HG02943 (cell line): ENCODE results near the gene CDH16.

Experiments
- ATAC-seq: cut with Tn5 transposase; IDR thresholded peaks from one replicate; pipeline ENCODE4 v1.9.1; 2021; ENCODE audit warnings: mild to moderate bottlenecking, low read depth, moderate library complexity; ENCODE audit not compliant: unreplicated experiment

Gene CDH16

DNA sequence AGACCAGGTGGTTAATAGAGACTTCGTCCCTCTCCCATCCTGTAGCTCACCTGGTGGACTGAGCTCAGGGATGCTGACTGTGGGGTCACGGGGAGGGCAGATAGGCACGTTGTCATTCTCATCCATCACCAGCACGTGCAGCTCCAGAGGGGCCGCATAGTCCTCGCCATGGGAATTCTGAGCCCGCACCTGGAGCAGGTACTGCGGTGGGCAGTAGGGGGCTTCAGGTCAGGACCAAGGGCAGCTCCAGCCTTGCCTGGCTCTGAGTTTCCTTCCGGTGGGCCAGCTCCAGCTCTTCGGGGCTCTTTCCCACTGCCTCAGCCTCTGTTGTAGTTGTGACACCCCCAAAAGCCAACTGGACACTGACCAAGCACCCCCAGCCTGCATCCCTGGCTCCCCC lies 5.6 kb downstream of the CDH16 start:
- no peak for ATAC-seq

DNA sequence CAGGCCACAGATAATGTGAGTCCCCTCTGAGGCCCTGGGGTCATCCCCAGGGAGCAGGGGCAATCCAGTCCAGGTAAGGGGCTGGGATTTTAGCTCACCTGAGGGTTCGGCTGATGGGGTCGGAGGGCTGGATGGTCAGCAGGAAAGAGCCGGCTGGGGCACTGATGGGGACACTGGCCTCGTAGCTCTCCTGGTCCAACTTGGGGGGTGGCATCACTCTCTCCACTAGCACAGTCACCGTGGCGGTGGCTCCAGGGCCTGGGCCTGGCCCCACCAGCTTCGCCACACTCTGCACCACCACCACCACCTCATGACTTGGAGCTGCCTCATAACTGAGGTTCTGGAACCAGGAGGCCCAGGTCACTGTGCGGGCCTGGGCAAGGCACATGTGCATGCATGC lies 6.9 kb downstream of the CDH16 start:
- ATAC-seq, result no peak

DNA sequence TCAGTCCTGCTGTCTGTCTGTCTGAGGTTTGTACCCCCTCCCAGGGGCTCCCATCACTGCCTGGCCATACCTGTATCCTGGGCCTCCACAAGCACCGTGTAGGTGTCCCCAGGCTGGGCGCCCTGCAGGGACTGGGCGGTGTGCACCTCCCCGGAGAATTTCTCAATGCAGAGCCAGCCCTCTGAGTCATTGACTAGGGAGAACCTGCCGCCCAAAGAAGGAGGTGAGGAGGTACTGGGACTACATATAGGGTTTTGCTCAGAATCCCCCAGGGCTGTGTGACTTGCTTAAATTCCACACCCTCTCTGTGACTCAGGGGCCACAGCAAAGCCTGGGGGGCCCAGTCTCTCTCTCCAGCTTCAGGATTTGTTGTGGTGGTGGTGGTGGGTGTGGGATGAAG lies 7.6 kb downstream of the CDH16 start:
- no peak for ATAC-seq

DNA sequence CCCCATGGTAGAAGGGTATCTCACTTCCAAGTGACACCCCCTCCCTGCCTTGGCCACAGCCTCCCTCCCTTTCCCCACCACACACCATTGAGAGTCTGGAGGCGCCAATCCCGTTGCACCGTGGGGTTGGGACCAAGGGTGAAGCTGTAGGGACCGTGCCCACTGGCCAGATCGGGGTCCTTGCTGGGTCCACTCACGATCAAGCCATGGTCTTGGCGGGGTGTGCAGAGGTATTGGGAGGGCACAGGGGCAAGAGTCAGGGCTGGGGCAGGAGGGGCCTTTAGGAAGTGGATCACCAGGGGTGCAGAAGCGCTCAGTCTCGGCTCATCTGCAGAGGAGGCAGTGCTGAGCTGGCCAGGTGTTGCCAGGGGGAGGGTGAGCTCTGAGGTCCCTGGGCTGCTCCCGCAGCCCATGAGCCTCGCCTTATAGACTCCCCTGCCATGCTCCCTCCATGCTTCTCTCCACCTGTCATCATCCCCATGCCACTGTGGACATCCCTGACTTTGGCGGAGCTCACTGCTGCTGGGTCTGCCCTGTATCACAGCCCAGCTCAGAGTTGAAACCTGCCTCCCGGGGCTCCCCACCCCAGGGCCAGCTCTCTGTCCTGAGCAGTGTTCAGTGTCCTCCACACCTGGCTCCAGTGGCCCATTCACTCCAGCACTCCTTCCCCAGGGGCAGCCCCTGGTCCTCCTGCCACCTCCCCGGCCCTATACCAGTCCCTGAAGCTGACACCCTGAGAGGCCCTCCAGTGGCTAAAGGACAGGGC lies 8.3 kb downstream of the CDH16 start:
- no peak for ATAC-seq

DNA sequence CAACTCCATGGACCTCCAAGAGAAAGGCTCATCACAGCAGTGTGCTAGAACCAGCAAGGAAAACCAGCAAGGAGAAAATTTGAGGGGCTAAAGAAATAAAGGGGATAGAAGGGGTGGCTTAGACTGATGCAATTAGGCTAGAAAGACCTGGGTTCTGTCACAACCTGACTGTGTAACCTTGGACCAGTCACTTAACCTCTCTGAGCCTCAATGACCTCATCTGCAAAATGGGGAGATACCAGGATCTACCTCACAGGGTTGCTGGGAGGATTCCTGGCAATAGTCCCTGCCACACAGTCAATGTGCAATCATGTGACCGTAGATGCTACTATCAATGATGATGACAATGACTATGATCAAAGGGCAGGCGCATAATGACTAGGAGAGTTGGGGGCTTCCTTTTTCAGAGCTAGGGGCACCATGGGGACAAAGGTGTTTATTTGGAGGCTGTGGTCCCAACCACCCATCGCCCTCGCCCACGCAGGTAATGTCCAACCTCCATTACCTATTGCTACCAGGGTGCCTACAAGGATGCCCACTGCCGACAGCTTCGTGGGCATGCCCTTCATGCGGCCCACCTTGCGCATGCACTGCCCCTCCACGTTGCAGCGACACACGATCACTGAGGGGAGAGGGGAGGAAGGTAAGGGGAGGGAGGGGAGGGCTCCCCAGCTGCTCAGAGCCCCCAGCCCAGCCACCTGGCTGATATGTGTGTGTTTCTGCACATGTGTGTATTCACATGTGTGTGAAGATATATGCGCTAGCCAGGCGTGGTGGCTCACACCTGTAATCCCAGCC lies 9.7 kb downstream of the CDH16 start:
- ATAC-seq, result no peak

DNA sequence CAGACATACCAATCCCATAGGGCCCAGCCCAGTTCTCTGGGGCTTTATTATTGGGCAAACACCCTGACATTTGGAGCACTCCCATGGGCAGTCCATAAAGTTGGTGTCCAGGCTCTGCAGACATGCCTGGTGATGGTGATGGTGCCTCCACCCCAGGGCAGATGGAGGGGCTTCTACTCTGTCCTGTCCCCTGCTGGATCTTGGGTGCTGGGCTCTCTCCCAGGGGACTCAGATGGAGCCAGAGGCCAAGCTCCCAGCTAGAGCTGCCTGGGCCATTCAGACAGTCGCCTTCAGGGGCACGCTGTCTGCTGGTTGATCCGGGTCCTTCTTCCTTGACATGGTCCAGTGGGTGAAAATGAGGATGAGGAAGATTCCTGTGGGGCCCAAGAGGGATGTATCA lies 10.6 kb downstream of the CDH16 start:
- no peak for ATAC-seq

DNA sequence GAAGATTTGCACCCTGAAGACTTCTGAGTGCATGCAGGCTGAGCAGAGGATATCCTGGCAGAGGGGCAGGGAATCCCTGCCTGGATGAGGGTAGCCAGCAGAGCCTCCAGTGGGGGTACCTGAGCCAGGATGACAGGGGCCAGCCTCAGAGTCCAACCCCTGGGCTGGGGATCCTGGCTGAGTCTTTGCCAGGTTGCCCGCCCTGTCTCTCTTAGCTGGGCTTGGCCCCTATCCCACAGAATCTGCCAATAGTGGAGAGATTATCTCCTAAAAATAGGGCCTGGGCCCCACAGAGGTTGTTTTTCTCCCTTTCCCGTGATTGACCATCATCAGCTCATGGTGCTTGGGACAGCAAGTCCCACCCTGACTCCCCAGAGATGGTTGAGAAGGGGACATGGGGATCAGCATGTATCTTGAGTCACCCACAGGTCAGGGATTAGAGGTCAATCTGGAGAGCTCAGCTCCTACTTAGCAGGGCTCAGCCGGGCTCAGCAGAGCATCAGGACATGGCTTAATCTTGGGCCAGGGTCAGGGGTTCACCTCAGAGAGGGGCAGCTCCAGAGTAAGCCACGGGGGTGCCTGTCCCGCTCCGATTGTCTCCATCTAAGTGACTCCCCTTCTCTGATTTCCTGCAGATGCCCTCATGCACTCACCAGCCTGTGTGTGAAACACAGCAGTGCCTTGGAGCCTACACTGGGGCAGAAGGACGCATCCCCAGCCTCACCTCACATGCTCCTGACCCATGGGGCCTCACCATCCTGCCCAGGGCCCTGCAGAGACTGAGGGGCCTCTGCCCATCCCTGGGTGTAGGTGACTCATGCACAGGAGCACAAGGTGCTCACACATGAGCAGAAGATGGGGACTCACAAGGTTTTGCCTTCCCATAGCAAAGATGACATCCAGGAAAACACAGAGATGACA lies 11.5 kb downstream of the CDH16 start:
- ATAC-seq, result no peak

DNA sequence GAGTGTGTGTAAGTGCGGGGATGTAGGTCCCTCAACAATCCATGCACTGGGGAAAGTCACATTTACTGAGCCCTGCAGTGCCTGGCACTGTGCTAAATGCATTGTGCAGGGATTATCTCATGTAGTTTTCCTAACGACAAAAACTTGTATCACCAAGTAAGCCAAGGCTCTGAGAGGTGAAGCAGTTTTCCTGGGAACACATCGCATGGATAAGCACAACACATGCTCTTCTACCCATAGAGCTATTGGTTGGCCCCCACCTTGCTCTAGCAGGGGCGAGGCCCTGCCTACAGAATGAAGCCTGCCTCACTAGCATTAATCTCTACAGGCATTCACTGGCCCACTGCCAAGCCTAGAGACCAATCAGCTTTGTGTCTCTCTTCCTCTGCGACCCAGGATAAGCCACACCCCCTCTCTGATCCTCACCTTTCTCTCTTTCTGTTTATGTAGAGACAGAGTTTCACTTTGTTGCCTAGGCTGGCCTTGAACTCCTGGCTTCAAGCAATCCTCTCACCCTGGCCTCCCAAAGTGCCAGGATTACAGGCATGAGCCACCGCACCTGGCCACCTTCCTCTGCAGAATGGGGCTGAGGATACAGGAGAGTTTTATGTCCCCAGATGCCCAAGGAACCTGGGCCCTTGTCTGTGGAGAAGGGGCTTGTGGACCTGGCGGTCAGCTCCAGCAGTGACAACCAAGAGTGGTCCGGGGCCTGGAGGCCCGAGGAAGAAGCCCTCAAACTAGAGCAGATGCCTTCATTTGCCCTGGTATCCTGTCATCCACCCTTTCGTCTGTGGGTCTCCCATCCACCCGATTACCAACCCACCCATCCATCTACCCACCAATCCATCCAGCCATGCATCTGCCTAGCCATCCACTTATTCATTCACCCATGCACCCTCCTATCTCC lies 12.8 kb downstream of the CDH16 start:
- no peak for ATAC-seq

DNA sequence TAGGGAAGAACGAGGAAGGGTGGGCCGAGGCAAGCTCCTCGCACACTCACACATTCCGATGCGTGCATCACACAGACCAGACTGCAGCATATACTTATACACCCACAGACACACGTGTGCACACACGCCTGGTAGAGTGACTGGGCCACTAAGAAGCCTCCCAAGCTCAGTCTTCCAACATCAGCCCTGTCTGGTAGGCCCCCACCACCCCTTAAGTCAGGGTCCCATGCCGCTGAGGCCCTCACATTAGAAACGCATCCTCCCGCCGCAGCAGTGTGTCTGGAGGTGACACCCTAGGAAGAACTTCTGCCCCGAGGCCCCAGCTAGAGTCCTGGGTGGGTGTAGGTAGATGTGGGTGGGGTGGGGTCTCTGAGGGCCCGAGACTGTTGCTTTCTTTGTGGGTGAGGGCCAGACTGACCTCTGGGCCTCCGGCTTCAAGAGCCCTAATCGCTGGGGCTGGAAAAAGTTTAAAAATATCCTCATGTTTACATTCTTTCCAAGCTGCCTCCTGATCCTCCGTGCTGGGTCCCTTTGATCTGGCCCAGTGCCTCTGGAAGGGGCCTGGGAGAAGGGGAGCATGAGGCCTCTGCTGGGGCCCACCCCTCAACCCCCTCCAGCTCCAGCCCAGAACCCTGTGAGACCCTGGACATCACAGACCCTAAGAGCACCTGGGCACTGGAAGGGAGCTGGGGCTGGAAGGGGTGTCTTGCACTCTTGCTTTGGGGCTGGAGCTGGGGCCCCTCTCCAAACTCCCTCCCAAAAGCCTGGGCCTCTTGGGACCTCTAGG lies 13.6 kb downstream of the CDH16 start:
- no peak for ATAC-seq

DNA sequence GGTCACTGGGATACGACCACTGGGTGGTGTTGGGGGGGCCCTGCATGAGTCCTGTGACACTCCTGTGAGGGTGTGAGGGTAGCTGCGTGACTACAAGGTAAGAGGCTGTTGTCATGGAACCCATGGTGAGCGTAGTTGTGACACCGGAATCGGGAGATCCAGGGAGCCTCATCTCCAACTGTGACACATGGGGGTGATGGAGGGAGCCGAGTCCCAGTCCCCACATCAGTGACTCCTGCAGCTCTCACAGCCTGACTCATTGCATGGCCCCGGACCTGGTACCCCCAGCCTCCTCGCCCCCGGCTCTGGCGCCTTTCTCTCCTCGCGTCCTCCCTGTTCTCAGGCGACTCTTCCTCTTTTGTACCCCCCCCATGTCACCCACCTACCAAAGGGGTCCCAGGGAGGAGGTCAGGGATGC lies 14.2 kb downstream of the CDH16 start:
- no peak for ATAC-seq

DNA sequence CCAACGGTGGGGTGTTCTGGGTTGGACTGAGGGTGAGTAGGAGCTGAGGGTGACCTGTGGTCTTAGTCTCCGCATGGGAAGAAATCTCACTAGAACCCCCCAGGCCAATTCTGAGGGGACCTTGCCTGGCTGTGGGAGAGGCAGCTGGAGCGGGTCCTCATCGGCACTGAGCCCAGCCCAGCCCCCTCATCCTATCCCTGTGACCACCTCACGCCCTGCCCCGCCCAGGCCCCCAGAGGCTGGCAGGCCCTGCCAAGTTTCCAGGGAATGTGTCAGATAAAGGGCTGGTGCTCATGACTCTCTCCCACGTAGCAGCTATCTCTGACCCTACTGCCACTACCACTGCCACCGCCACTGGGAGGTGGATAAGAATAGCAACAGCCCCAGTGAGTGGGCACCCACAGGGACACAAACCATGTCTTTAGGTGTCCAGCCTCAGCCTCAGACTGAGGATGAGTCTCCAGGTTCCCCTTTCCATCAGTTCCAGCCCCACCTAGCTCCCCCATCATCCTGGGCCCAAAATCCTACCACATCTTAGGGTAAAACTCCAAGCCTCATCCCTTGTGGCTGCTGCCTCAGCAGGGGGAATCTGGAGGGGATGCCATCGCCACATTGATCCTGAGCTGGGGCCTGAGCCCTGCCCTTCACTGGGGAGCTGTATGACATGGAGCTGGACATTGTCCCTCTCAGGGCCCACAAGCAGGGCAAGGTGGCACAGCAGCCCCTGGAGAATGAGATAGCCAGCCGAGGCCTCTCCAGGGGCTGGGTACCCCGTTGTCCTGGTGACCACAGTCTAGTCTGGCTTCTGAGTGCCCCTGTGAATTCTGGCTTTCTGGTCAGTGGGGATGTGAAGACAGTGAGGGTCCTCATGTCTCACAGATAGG lies 14.9 kb downstream of the CDH16 start:
- ATAC-seq, result no peak

DNA sequence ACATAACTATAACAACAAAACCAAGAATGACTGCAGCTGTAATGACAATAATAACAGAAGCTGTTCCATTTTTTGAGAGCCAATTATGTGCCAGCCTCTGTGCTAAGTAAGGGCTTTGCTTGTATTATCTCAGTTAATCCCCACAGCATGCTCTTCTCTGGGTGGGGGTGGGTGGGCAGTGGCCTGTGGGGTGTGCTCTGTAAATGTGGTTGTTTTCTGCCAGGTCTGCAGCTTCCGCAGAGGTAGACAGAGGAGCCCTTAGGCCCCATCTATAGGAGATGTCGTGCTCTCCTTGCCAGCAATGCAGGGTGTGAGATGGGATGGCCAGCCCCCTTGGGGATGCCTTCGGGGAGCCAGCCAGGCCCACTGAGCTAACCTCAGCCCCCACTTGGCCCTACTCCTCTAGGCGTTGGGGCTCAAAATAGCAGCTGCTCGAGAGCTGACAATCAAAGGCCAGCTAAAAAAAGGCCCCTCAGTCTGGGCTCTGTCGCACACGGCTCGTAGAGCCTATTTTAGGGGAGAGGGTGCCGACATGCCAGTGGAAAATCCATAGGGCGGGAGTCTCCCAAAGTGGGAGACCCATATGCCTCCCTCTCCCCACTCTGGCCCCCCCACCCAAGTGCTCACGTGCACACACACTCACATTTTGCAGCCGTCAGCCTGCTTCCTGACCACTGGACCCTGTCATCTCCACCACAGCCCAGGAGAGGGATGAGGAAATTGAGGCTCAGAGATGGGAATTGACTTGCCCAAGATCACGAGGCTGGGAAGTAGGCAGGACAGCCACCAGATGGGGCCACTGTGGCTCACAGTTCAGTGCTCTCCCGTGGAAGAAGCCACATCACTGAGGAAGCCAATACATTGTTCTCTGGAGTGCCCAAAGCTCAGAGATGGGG lies 15.8 kb downstream of the CDH16 start:
- ATAC-seq, result no peak

DNA sequence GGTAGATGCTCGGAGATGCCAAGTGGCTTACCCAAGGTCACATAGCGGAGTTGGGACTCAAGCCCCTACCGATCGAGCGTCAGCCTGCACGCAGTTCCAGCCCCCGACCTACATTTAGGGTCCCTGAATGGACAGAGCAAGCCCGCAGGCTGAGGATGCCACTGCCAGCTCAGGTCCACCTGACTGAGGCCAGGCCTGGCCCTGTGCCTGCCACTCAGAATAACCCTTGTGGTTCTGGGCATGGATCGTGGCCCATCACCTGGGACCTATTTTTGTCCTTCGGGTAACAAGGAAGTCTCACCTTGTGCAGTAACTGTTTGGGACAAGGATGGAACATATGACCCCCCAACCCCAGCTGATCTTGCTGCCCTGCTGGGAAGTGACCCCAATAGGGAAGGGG lies 17.1 kb downstream of the CDH16 start:
- no peak for ATAC-seq

DNA sequence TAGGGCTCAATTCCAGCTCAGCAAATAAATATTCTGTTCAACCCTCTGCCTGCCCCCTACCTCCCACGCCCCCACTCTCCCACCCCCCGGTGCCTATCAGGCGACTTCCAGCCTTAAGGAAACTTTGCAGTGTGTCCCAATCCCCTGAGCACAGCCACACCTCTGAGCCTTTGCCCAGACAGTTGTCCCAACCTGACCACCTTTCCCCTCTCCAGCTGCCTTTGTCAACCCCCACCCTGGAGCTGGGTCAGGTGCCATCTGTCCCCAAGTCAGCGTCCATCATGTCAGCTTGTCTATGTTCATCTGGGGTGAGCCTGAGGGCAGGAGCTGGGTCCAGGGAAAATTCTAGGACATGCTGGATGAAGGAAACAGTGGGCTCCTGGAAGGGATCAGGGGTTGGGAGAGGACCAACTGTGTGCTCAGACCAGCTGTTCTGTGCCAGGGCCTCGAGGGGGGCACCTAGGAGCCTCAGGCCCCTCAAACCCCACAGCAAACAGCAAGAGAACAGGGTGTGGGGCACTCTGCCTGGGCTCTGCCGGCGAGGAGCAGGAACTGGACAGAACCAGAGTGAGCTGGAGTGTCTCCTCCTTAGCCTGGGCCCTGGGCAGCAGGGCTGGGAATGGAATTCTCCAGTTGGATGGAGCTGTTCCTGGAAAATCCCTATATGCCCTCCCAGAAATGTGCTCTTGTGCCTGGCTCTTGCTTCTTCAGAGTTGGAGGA lies 17.8 kb downstream of the CDH16 start:
- no peak for ATAC-seq

DNA sequence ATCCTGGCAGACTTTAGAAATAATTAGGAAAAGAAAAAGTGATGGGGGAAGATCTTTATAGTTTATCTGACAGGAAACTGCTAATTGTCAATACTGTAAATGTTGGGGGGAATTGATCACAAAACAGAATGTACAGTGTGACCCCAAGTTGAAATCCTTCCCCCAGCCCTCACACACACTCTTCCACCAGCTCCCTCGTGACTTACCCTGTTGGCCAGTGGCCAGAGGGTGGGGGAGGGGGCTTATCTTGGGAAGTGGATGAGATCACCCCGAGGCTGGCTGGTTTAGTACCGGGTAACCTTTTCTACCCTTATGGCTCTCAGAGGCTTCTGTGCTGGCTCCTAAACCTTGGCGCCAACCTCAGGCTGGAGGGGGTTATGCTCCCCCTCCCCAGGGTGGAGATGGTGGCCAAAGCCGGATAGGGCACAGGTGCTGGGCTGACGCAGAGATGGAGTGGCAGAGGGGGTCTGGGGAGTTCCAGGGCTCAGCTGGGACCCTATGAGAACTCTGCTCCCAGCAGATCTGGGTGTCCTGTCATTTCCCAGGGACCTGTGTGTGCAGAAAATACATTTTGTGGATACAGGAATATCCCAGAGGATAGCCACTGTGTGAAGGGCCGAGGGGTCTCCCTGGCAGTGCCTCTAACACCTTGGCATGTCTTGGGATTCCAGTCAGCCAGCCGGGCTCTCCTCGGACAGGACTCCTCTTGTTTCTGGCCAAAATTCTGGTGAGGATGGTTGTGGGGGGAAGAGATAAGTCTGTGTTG lies 18.6 kb downstream of the CDH16 start:
- ATAC-seq, result no peak
